ENCODE results near the gene PKHD1.

The PKHD1 gene

DNA sequence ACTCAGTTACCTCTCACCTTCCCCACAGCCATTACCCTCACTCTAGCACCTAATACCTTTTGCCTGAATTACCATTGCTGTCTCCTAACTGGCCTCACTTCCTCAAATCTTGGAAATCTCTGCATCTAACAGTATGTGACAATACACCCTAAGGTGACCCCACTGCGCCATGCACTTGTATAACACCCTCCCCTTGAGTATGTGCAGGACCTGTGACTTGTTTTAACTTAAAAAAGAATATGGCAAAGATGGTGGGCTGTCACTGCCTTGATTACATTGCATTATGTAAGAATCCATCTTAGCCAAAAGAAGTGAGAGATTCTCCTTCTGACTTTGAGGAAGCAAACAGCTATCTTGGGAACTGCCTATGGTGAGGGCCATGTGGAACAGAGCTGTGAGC is 29.9 kb upstream of the PKHD1 start:
- TF ChIP-seq, protein P1, sequence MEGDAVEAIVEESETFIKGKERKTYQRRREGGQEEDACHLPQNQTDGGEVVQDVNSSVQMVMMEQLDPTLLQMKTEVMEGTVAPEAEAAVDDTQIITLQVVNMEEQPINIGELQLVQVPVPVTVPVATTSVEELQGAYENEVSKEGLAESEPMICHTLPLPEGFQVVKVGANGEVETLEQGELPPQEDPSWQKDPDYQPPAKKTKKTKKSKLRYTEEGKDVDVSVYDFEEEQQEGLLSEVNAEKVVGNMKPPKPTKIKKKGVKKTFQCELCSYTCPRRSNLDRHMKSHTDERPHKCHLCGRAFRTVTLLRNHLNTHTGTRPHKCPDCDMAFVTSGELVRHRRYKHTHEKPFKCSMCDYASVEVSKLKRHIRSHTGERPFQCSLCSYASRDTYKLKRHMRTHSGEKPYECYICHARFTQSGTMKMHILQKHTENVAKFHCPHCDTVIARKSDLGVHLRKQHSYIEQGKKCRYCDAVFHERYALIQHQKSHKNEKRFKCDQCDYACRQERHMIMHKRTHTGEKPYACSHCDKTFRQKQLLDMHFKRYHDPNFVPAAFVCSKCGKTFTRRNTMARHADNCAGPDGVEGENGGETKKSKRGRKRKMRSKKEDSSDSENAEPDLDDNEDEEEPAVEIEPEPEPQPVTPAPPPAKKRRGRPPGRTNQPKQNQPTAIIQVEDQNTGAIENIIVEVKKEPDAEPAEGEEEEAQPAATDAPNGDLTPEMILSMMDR (IDR thresholded peaks at IDR 0.05) = no peak

DNA sequence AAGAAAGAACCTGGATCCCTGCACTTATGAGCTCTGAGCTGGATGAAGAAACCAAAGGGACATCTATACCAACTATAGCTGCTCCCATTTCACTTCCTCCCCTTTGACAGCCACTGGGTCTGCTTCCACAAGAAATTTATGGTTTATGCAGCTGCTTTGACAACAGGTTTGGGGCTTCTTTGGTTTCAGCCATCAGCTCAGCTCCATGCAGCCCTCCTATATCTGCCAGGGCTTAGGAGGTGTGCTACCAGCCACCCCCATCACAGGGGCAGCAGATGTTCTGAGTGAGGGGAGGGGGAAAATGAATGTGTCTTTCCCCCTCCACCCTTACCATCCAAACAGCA is 29.2 kb upstream of the PKHD1 start:
- TF ChIP-seq, protein P1 (IDR thresholded peaks at IDR 0.05) = no peak

DNA sequence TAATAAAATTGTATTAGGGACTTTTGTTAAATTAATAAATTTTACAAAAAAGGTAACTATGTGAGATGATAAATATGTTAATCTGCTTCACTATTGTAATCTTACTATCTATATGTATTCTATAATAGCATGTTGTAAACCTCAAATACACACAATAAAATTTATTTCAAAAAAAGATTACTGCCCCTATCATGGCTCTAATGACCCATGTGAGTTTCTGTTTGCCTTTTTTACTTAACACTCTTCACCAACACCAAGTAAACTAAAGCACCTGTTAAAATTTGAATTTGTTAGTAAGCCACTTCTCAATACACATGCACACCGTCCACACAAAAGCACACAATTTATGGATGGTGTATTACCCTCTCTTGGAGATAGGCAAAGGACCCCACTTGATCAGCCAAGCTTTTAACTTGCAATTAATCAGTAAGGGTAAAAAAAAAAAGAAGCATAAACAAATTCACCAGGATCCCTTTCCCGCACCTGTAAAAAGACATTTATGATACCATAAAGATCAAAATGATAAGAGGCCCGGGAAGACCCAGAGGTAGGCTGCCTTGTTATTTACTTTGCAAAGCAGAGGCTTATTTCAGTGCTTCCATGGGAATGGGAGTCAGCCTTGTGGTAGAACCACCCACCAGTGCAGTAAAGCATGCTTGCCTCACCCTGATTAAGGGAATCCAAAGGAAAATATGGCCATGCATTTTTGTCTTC is 28.6 kb upstream of the PKHD1 start:
- TF ChIP-seq, protein P1 (IDR thresholded peaks at IDR 0.05) = no peak

DNA sequence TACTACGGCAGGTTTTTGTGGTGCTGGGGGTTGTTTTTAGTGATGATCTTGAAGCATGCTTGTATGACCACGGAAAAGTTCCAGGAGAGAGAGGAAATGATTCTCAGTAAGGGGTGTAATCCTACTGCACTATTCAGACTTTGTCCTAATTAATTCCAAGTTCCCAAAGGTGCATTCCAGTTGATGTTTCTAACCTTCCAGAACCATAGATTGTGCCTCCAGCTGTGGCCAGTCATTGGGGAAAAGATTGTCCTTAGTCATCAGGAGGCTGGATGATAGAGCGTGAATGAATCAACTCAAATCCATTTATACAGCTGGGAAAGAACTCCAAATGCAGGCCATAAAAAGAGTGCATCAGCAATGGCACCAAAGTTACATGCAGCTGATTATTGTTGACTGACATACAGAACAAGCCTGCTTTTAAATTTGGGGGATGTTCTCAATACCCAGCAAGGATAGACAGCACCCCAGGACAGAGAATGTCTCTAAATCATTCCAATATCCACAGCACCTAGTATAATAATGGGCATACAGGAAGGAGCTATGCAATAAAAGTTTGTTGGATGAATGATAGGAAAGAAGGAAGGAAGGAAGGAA is 27.8 kb upstream of the PKHD1 start:
- TF ChIP-seq, protein P1 (IDR thresholded peaks at IDR 0.05) = no peak

DNA sequence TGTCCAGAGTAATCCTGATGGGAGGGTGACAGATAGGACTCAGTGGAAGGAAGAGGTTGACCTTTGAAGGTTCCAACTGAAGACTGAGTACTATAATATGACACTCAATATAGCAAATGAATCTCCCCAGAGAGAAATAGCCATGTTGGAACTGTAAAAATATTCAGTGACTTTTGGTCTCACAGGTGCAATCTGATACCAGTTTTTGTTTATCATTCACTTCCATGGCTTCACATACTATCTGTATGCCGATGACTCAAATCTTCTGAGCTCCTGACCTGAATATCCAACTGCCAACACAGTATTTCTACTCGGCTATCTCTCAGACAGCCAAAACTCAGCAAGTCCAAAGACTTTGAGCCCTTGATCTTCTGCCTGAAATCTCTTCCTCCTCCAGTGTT is 21.8 kb upstream of the PKHD1 start:
- TF ChIP-seq, protein P1 (IDR thresholded peaks at IDR 0.05) = no peak

DNA sequence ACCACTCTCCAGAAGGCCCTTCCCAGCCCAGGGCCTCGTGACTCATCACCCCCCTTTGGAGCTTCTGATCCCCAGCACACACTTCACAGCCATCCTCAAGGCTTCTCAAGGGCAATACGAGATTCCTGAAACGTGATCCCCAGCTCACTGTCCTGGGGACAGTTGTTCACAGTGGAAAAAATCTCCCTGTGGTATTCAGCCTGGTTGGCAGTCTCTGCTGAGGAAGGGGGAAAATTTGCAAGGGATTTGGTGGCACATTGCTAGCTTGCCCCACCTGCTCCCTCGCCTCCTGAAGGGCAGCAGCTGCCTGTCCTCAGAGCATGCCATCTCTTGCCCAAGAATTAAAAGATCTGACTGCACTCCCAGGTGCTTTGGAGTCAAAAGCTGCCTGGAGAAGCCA is 20.7 kb upstream of the PKHD1 start:
- TF ChIP-seq, protein P1 (IDR thresholded peaks at IDR 0.05) = no peak

DNA sequence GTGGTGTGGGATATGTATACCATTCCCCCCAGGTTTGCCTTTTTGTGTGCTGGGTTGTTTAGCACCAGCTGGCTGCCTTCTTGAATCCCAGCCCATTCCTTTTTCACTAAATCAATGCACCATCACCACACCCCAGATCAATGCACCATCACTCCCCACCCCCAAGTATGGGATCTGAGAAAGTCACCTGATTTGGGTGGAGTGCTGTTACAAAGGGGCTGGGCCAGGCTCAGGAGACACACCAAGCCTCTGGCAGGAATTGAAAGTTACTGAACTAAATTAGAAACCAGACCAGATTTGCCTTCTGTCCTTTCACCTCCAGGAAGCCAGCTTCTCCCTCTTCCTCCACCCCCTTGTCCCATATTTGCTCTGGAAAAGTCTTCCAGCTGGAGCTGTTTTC is 19.6 kb upstream of the PKHD1 start:
- TF ChIP-seq, protein P1 (IDR thresholded peaks at IDR 0.05) = no peak

Data from LNCAP (cell line).